Prostate gland (tissue), 2 donors: ENCODE results near the gene OTUD7B. TPM values are rescaled to one million over a fixed set of nuclear protein-coding genes. Genes with fewer than 3 reads are reported as not detected.

ENCODE experiments used
- DNase-seq: peaks from one replicate; pipeline ENCODE4 v3.0.0-alpha.2; 2019; ENCODE audit warnings: low spot score
- H3K27ac ChIP-seq, 2 donors: fragments of 200-600 bp; sonication (generic); 2 replicates each; pipeline ENCODE4 v1.5.1; 2017 to 2019
- H3K27me3 ChIP-seq: fragments of 200-600 bp; sonication (generic); replicated peaks from 2 replicates; pipeline ENCODE4 v1.5.1; 2019; ENCODE audit not compliant: insufficient read depth
- H3K36me3 ChIP-seq, 2 donors: fragments of 200-600 bp; sonication (generic); 1 replicate in 1 of 2; 2 replicates in 1 of 2; pipeline versions ENCODE4 v1.5.1 to v1.8.1; 2017 to 2019
- H3K4me1 ChIP-seq: fragments of 200-600 bp; sonication (generic); replicated peaks from 2 replicates; pipeline ENCODE4 v1.5.1; 2019
- H3K4me3 ChIP-seq, 2 donors: fragments of 200-600 bp; sonication (generic); 2 replicates each; pipeline ENCODE4 v1.5.1; 2017 to 2019
- H3K9me3 ChIP-seq: fragments of 200-600 bp; sonication (generic); 2 replicates; pipeline ENCODE4 v1.5.1; 2017
- POLR2A ChIP-seq: fragments of 450-650 bp; IDR thresholded peaks from one replicate; pipeline ENCODE4 v1.6.1; 2016; ENCODE audit warnings: antibody characterized with exemption, mild to moderate bottlenecking
- POLR2AphosphoS5 ChIP-seq: sonication (generic); formaldehyde crosslinking; IDR thresholded peaks from one replicate; pipeline ENCODE4 v1.6.1; 2017; ENCODE audit warnings: antibody characterized with exemption
- WGBS: methylation state at CpG from one replicate; pipeline ENCODE4 v1.1.5; 2018; 5-methylcytosine and 5-hydroxymethylcytosine counted together
- intact Hi-C: fragments of 100-400 bp; cut with DNase I; formaldehyde crosslinking; loops from one replicate; pipeline ENCODE4 v1.14.2; 2022
- total RNA-seq, 2 donors: library from RNA; depleted of rRNA; stranded (reverse); fragments of >200 nt; gene quantifications; one replicate each; pipeline ENCODE4 v1.1.0, GENCODE V29; 2016
- TF ChIP-seq, protein P1 (sequence below), 4 experiments: fragments of 200-600 bp in 2 of 4; fragments of 450-650 bp in 2 of 4; sonication (generic) in 2 of 4; IDR thresholded peaks; 1 replicate in 3 of 4; 2 replicates in 1 of 4; pipeline ENCODE4 v1.5.1; 2016 to 2019; ENCODE audit warnings: antibody characterized with exemption in 4 of 4, mild to moderate bottlenecking in 2 of 4, moderate library complexity in 2 of 4

Gene OTUD7B
- total RNA-seq, 2 donors from 2014 or later, result 13.5 to 27.3 TPM

GRCh38 chr1:149986486-149987296 is 23.8 kb downstream of the OTUD7B start:
- H3K27ac ChIP-seq, result no peak overlapping the region
- TF ChIP-seq POLR2A, result no peak
- TF ChIP-seq, protein P1, sequence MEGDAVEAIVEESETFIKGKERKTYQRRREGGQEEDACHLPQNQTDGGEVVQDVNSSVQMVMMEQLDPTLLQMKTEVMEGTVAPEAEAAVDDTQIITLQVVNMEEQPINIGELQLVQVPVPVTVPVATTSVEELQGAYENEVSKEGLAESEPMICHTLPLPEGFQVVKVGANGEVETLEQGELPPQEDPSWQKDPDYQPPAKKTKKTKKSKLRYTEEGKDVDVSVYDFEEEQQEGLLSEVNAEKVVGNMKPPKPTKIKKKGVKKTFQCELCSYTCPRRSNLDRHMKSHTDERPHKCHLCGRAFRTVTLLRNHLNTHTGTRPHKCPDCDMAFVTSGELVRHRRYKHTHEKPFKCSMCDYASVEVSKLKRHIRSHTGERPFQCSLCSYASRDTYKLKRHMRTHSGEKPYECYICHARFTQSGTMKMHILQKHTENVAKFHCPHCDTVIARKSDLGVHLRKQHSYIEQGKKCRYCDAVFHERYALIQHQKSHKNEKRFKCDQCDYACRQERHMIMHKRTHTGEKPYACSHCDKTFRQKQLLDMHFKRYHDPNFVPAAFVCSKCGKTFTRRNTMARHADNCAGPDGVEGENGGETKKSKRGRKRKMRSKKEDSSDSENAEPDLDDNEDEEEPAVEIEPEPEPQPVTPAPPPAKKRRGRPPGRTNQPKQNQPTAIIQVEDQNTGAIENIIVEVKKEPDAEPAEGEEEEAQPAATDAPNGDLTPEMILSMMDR (IDR thresholded peaks at IDR 0.05), result no peak
- TF ChIP-seq POLR2AphosphoS5, result no peak
- no peak for DNase-seq
- intact Hi-C loops, result no loop called here
- 57% methylated on average over 4 of the region's 4 CpGs for WGBS
- no peak overlapping the region for H3K4me3 ChIP-seq
- H3K9me3 ChIP-seq, result no peaks in the 10 kb centered on the region
- H3K36me3 ChIP-seq, result no peaks in the 10 kb centered on the region
- H3K27me3 ChIP-seq, result no peaks in the 10 kb centered on the region
- H3K4me1 ChIP-seq, result peaks cover 6% of the 10 kb centered on the region

DNA sequence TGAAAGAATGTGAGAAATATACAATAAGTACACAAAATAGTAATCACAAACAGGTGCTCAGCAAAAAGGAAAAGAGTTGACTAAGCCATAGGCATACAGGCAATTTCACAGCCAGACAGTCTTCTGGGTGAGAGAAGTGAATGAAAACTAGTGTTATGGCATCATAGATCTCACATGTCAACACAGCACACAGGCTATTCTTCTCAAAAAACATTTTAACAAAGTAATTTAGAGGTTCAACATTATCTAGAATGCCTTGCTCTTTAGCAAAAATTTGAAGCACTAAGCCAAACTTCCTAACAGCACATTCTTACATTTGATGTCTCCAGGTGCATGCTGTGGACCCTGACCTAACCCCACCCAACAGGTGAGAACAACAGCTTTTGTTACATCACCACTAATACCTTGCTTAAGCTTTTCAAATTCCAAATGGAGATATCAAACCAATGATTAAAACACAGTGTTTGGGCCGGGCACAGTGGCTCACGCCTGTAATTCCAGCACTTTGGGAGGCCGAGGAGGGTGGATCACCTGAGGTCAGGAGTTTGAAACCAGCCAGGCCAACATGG is 30.5 kb downstream of the OTUD7B start:
- Histone ChIP-seq H3K9me3 (no peaks in the 10 kb centered on the region), H3K4me3 (no peak overlapping the region), H3K36me3 (no peaks in the 10 kb centered on the region), H3K4me1 (no peaks in the 10 kb centered on the region), H3K27me3 (no peaks in the 10 kb centered on the region), H3K27ac (no peak overlapping the region)
- intact Hi-C loops, result no loop called here
- no peak for DNase-seq
- TF ChIP-seq, protein P1 (IDR thresholded peaks at IDR 0.05), result no peak
- TF ChIP-seq POLR2AphosphoS5, result no peak
- TF ChIP-seq POLR2A, result no peak
- 96% methylated on average over 3 of the region's 3 CpGs for WGBS

- intact Hi-C loops, result no loop called here
- WGBS, result 95% methylated on average over 2 of the region's 2 CpGs
- H3K9me3 ChIP-seq, result no peaks in the 10 kb centered on the region
- H3K27ac ChIP-seq, result no peak overlapping the region
- no peaks in the 10 kb centered on the region for H3K4me1 ChIP-seq
- no peaks in the 10 kb centered on the region for H3K27me3 ChIP-seq
- TF ChIP-seq, protein P1 (IDR thresholded peaks at IDR 0.05), result no peak
- TF ChIP-seq POLR2A, result no peak
- H3K4me3 ChIP-seq, result no peak overlapping the region
- DNase-seq, result no peak
- H3K36me3 ChIP-seq, result no peaks in the 10 kb centered on the region
Observed at GRCh38 chr1:149979245-149979971, 31.1 kb downstream of the OTUD7B start.

GRCh38 chr1:149978547-149979023 is 31.9 kb downstream of the OTUD7B start:
- Histone ChIP-seq H3K4me3 (no peak overlapping the region), H3K36me3 (no peaks in the 10 kb centered on the region), H3K27ac (no peak overlapping the region), H3K27me3 (no peaks in the 10 kb centered on the region), H3K9me3 (no peaks in the 10 kb centered on the region), H3K4me1 (no peaks in the 10 kb centered on the region)
- intact Hi-C loops, result no loop called here
- WGBS, result 26% methylated on average over 1 of the region's 1 CpG
- TF ChIP-seq POLR2AphosphoS5 (no peak), POLR2A (no peak)
- TF ChIP-seq, protein P1 (IDR thresholded peaks at IDR 0.05), result no peak
- no peak for DNase-seq
